Eye (tissue), 1 donor: Measurements from ENCODE around the gene NACC1.

Experiments
- DNase-seq: peaks from one replicate; pipeline ENCODE4 v3.0.0-alpha.2; 2015

NACC1 gene

GRCh38 chr19:13117772-13118423 is at the start of gene NACC1:
Gene NACC1 (plus strand): TSS chr19:13118264. CDS start chr19:13135208, 16,944 bp downstream.
- peak; percentile 96 for DNase-seq

GRCh38 chr19:13069415-13070359 is 48.4 kb upstream of the NACC1 start:
- no peak for DNase-seq

GRCh38 chr19:13070425-13071140 is 47.5 kb upstream of the NACC1 start:
- DNase-seq: no peak

GRCh38 chr19:13071444-13072187 is 46.4 kb upstream of the NACC1 start:
- DNase-seq: no peak

- DNase-seq: no peak
Observed at GRCh38 chr19:13072188-13072908, 45.7 kb upstream of the NACC1 start.

DNA sequence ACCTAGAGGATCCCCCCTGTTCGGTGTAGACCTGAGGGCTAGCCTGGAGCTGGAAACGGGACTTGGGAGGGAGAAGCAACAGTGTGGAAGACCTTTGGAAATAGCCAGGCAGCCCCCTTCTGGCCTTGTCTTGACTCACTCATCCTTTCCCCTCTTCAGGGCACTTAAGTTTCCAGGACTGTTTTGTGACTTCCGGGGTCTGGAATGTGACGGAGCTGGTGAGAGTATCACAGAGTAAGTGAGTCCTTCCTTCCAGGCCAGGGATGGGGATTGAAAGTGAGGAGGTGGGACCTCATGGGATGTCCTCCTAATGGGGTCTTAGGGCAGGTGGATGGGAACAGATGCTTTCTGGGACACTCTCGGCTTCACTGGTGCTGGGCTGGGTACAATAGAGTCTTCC is 44.8 kb upstream of the NACC1 start:
- no peak for DNase-seq

DNA sequence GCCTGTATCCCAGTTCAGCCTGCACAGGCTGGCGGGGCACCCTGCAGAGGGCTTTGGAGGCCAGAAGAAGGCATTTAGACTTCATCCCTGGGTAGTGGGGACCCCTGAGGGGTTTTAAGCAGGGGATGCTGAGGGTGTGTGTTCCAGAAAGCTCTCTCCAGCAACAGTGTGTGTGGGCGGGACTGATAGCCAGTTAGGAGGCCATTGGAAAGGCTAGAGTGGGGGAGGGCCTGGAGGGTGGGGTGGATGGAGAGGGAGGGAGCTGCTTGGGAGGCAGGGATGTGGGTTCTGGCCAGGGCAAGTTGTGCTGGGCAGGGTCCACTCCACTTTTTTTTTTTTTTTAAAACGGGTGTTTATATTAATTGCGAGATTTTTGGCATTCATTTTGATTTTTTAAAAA is 43.7 kb upstream of the NACC1 start:
- DNase-seq: no peak

DNA sequence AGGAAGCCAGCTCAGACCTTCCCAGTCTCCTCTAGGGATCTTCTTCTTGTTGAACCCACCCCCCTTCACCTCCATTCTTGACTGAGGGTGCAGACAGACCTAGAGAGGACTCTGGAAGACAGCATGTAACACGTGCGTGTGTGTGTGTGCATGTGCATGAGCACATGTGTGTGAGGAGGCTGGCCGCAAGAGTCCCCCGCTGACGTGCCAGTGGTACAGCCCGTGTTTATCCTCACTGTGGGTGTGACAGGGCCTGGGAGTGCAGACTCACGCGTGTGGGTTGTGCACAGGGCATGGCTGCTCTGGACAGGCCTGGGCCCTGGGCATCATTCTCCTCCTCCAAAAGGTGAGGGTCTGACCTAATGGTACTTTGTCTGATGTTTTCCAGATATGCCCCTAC is 41.7 kb upstream of the NACC1 start:
- DNase-seq: no peak

DNA sequence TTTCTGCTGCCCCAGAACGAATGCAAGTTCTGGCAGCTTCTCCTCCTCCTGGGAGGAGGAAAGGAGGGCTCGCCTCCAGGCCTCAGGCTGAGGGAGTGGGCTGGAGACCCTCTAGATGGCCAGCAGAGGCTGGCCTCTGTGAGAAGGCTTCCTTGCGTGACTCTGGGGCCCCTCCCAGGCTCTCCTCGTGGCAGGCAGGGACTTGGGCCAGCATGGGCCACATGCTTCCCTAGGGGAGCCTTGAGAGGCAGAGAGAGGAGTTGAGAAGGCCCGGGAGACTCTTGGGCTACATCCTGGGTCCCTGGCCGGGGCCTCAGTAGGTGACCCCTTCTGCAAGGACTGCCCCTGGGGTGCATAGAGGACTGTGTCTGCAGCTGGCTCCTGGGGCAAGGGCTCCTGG is 41.3 kb upstream of the NACC1 start:
- DNase-seq: no peak

- peak; percentile 69 for DNase-seq
Observed at GRCh38 chr19:13077240-13077639, 40.8 kb upstream of the NACC1 start.

- DNase-seq: no peak
Observed at GRCh38 chr19:13078381-13078780, 39.7 kb upstream of the NACC1 start.

DNA sequence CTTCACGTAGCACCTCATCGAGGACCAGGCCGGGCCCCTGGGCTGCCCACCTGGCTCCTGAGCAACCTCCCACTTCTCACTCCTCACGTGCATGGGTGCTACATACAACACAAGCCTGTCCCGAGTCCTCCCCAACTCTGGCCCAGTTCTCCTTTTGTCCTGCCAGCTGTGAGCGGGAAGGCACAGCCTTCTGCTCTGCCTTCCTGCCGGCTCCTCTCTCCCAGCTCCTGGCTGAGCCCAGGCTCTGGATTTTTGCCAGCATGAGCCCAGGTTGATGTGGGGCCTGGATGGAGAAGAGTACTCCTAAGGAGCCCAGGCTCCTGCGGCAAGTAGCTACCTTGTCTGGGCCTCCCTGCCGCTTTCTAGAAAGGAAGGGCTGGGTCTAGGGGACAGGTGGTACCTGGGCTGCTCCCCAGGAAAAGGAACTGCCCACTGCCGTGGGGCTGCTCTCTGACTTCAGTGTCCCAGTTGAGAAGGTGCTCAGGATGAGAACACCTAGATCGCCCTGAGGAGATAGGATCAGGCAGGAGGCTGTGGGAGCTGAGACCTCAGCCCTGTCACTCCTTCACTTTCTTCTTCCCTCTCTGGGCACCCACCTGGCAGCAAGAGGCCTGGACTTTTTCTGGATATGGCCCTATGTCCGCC is 39.0 kb upstream of the NACC1 start:
- no peak for DNase-seq

- peak; percentile 82 for DNase-seq
Observed at GRCh38 chr19:13079542-13079986, 38.5 kb upstream of the NACC1 start.

GRCh38 chr19:13082192-13083007 is 35.7 kb upstream of the NACC1 start:
- peak; percentile 82 for DNase-seq

- DNase-seq: no peak
Observed at GRCh38 chr19:13083008-13083404, 35.1 kb upstream of the NACC1 start.

DNA sequence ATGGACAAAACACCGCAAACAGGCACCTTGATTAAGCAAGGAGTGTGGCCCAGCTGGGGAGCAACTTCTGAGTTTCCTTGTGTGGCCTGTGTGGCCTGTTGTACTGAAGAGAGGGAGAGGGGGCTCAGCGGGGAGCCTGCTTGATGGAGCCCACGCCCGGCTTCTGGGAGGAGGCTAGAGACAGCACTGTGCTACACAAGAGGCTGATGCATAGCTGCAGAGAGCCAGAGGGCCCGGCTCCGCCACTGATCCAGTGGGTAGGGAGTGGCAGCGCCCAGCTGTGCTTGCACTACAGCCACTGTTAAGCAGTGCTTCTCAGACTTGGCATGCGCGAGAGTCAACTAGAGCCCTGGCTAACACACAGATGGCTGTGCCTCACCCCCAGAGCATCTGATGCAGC is 34.4 kb upstream of the NACC1 start:
- DNase-seq: no peak

GRCh38 chr19:13085666-13086065 is 32.4 kb upstream of the NACC1 start:
- DNase-seq: no peak

GRCh38 chr19:13086341-13086740 is 31.7 kb upstream of the NACC1 start:
- no peak for DNase-seq

DNA sequence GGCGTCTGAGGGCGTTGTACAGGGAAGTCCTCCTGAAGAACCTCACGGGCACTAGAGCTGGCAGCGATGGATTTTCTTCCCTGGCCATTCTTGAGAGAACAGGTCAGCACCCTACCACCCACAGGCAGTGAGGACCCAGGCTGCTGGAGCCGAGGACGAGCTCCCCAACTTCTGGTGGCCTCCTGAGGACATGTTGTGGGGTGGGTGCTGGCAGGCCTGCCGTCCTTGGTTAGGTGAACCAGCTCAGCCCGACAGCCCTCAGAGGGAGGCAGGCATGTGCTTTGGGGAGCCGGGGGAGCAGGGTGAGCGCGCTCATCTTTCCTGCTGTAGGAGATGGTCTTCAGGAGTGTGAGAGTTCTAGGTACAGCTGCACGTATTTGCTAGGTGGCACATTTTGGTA is 30.8 kb upstream of the NACC1 start:
- no peak for DNase-seq

DNA sequence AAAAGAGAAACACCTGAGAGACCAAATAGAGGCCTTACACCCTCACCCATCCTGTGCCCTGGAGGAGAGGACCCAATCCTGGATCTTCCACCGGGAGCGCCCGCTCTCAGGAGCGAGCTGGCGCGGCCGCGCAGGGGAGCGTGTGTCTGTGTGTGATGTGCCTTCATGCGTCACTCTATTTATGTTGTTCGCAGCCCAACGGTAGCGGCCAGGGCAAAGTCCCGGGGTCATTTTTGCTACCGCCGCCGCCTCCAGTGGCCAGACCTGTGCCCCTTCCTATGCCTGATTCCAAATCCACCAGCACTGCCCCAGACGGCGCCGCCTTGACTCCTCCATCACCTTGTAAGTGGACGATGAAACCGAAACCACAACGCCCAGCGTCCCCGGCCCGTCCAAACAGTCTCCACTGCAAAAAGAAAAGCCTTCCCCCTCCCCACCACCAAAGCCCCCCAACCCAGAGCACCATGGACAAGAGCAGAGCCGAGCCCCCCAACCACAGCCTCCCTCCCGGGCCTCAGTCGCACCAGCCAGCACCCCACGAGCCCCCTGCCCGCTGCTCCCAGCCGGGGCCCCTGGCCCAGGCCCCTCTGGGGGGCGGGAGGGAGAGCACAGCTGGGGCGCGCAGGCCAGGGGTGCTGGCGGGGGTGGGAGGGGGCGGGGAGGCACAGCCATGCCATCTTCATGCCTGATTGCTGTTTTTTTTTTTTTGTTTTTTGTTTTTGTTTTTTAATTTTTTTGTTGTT is 30.1 kb upstream of the NACC1 start:
- DNase-seq: no peak
